GM19395 (cell line): Measurements from ENCODE around the gene SURF6.

Experiments
- ATAC-seq: cut with Tn5 transposase; IDR thresholded peaks from one replicate; pipeline ENCODE4 v1.9.1; 2021; ENCODE audit warnings: mild to moderate bottlenecking, moderate library complexity; ENCODE audit not compliant: unreplicated experiment

SURF6 gene

DNA sequence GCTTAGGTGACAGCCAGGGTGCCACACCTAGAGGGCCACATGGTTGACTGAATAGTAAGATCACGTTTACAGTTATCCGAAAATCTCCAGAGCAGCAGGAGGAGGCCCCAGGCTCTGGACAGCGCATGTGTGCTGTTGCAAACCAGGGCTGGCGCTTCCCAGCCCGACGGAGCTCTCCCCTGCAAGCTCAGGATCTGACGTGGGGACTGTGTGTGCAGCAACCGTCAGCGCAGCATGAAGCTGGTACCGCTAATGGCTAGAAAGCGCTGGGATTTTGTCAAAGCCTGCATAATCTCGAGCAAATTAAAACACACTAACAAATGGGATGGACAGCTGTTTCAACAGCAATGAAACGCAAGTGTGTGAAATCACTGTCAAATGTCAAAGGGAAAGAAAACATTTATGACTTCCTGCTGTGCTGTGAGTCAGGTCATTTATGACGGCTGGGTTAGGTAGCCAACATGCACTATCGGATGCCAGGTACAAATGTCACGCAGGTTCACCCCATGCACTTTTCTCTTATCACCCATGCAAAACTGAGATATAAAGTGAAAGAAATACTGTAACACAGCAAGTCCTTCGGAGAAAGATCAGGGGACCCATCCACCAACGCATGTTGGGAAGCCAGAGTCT is 32.4 kb upstream of the SURF6 start:
- ATAC-seq: no peak

- ATAC-seq: no peak
These were observed 31.8 kb upstream of the SURF6 start for GRCh38 chr9:133367778-133368177.

GRCh38 chr9:133367221-133367620 is 31.2 kb upstream of the SURF6 start:
- no peak for ATAC-seq

DNA sequence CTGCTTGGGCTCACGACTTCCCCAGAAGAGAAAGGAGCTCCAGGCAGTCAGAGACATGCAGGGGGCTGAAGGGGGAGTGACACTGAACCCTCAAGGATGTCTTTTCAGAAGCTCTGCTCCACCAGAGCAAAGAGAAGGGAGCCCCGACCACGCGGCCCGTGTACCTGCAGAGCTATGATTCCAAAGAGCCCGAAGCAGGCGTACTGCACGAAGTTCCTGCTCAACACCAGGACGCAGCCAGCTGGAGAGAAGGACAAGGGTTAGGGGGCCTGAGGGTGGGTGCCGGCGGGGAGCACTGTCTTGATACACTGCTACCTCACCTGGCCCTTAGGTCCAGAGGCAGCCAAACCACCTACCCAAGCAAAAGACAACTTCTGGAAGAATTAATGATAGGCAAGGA is 30.4 kb upstream of the SURF6 start:
- no peak for ATAC-seq

- ATAC-seq: no peak
These were observed 26.5 kb upstream of the SURF6 start for GRCh38 chr9:133362359-133363044.

DNA sequence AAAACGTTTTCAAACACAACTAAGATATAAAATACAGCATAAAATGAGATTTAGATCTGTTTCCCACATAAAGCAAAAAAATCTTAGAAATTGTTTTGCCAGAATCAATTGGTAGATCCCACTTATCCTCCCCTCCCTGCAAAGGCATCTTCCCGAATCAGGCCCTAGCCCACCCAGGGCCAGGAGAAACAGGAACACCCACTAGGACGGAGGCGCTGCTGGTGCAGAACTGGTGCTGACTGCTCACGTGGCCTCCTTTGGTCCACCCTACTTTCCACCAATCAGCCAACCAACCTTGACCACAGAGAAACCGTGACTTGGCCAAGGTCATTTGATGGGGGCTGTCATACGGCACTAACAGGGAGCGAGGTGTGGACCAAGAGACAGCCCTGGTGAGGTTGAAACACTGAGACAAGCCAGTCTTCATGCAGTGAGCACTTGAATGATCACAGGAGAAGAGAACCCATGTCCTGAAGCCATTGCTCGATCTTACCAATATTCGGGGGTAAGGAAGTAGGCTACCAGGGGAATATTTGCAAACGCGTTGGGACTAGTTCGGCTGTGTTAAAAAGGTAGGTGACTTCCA is 25.6 kb upstream of the SURF6 start:
- ATAC-seq: no peak

GRCh38 chr9:133360400-133361393 is 24.7 kb upstream of the SURF6 start:
- ATAC-seq: no peak

DNA sequence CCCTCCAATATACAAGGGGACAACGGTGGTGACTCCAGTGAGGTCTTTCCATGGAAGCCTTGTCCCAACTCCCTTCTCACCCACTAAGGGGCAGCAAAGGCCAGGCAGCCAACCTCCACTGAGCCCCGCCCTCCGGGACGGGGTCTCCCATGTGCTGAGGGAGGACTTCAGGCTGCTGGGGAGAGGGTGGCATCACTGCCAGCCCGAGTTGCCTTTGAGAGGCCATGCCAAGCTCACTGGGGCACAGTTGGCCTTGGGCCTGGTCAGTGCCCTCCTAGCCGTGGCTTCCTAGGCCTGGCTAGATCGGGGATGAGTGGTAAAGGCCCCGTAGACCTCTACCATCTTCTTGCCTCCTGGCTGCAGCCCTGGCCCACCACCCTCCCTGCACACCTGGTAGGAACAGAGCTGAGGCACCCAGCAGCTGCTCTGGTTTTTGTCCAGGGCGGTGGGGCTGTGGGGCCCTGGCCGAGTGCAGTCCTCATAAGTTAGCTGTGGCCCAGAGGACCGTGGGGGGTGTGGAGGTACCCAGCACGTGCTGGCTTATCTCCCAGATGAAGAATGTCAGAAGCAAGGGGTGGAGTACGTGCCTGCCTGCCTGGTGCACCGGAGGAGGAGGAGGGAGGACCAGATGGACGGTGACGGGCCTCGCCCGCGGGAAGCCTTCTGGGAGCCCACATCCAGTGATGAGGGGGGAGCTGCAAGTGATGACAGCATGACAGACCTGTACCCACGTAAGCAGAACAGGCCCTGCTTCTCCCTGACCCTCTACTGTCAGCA is 23.6 kb upstream of the SURF6 start:
- ATAC-seq: no peak

DNA sequence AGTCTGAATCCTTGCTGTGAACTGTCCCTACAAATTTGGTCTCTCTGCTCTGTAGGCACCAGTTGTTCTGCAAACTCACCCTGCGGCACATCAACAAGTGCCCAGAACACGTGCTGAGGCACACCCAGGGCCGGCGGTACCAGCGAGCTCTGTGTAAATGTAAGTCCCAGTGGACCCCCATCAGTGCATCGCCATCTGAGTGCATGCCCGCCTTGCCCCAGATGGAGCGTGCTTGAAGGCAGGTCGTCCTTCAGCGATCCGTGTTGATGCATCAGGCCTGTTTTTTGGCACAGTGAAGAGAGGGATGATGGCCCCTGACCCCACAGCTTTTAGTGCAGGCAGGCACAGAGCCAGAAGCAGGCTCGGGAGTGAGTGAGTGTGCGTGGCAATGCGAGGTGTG is 21.7 kb upstream of the SURF6 start:
- ATAC-seq: no peak

DNA sequence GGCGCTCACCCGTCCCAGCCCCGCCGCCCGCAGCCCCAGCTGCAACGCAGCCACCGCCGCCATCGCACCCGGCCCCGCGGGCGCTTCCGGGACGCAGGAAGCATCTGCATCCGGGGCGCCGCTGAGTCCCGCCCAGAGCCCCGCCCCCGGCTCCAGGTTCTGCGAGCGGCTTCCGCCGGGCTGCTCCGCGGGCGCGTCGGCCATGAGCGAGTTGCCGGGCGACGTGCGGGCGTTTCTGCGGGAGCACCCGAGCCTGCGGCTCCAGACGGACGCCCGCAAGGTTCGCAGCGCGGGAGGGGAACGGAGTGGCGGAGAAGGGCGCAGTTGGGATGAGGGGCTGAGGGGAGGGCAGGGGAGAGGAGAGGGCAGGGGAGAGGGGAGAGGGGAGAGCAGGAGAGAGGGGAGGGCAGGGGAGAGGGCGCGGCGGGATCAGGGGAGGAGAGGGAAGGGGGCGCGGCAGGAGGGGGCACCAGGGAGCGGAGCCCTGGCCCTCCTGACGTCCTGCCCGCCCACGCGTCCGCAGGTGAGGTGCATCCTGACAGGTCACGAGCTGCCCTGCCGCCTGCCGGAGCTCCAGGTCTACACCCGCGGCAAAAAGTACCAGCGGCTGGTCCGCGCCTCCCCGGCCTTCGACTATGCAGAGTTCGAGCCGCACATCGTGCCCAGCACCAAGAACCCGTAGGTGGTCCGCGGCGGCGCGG is 20.6 kb upstream of the SURF6 start, which contains the start of the genes SURF1 and SURF2:
Gene SURF1, minus strand, starts transcription at position 97 of the 701 bp plus-strand sequence. Its CDS starts 34 bp downstream, at position 63.
Gene SURF2, plus strand, starts transcription at position 160 of the 701 bp plus-strand sequence. Its CDS starts 43 bp downstream, at position 203.
- ATAC-seq: peak; percentile 47

GRCh38 chr9:133355881-133356357 is 19.9 kb upstream of the SURF6 start:
- ATAC-seq: peak; percentile 32

DNA sequence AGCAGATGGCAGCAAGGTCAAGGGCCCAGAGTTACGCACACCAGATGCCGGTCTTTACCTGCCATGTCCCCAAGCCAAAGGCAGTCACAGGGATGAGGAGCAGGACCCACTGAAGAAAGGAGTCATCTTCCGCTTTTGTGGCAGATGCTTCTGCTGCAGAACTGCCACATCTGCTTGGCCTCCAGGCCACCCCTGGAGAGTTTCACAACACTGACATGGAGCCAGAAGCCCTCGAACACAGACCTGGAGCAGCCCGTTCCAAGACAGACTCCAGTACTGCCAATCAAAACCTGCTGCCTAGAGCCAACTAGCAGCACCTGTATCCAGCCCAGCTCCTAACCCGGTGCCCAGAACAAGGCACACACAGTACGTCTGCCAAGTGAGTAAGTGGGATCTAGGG is 18.8 kb upstream of the SURF6 start:
- ATAC-seq: no peak

GRCh38 chr9:133353548-133353947 is 17.6 kb upstream of the SURF6 start:
- ATAC-seq: no peak

GRCh38 chr9:133352635-133353340 is 16.8 kb upstream of the SURF6 start:
- ATAC-seq: no peak

DNA sequence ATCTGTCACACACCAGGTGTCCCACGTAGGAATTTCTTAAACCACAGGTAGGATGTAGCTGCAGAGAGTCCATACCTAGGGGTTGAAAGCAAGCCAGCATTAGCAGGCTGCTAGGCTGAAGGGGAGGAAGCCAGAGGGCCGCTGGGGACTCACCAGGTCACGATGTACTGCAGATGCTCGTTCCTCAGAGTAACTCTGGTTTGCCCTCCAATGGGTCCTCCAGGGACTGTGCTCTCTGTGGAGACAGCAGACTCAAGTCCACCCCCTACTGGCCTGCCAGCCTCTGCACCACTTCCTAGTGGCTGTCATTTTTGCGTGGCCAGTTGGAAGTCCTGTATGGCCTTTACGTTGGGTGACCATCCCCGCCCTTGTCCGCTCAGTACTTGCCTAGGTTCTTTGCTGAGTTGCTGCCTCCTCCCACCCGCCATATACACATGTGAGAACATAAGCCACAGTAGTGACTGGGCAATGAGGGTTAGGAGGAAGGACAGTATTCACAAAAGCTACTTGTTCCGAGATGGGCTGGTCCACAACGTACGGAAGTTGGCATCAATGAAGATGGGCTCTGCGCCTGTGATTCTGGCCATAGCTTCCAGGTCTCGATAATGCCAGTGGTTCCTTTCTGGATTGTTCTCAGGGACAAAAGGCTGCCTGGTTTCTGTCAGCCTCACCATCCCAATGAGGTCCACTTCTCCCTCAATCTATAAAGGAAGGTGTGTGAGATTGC is 16.1 kb upstream of the SURF6 start:
- no peak for ATAC-seq

DNA sequence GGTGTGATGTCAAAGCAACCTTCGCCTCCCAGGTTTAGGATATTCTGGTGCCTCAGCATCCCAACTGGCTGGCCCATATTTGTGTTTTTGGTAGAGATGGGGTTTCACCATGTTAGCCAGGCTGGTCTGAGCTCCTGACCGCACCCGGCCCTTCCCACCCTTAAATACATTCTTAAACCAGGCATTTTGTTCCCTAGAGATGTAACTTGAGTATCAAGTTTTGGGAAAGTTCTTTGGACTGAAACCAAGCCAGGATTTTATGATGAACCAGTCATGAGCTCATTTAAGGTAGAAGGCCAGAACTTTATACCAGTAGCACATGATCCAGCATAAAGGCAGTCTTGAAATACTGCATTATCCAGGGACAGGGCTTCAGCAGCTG is 15.5 kb upstream of the SURF6 start:
- ATAC-seq: no peak

GRCh38 chr9:133349965-133350616 is 14.1 kb upstream of the SURF6 start:
- no peak for ATAC-seq
